ENCODE results near the gene AKR1C2.

- TF ChIP-seq ZBTB11 (CRISPR knock-in tag; IDR thresholded peaks at IDR 0.05) (no peak), POLR2AphosphoS5 (IDR thresholded peaks at IDR 0.05; ENCODE audit: low read length) (no peak), ZBTB33 (IDR thresholded peaks at IDR 0.05) (no peak), ATF2 (IDR thresholded peaks at IDR 0.05; ENCODE audit: low read length) (no peak), POLR2A (IDR thresholded peaks at IDR 0.05; ENCODE audit: low read depth, low read length) (no peak), CTCF (IDR thresholded peaks at IDR 0.05 in 2 of 3, conservative IDR thresholded peaks at IDR 0.05 in 1 of 3; ENCODE audit: control insufficient read depth in 2 of 3, extremely low read depth in 1 of 3, insufficient read depth in 1 of 3, low read depth in 3 of 3, low read length in 3 of 3) (peak; percentile 33 to 40 (median 38); a peak in 5 of 6 replicates), BHLHE40 (IDR thresholded peaks at IDR 0.05; ENCODE audit: borderline replicate concordance in 1 of 2, low read depth in 2 of 2, low read length in 1 of 2) (no peak), HDAC2 (IDR thresholded peaks at IDR 0.05) (no peak), ZNF592 (IDR thresholded peaks at IDR 0.05) (no peak)
Observed at GRCh38 chr10:4981722-4982471, 21.8 kb downstream of the AKR1C2 start.

Data from GM12878 (cell line).